ENCODE results near the gene SMIM27. TPM values are rescaled to one million over a fixed set of nuclear protein-coding genes. Genes with fewer than 3 reads are reported as not detected.

The SMIM27 gene
- total and polyA plus RNA-seq, 2 donors from 2014 or later: 14.6 to 36.9 TPM

DNA sequence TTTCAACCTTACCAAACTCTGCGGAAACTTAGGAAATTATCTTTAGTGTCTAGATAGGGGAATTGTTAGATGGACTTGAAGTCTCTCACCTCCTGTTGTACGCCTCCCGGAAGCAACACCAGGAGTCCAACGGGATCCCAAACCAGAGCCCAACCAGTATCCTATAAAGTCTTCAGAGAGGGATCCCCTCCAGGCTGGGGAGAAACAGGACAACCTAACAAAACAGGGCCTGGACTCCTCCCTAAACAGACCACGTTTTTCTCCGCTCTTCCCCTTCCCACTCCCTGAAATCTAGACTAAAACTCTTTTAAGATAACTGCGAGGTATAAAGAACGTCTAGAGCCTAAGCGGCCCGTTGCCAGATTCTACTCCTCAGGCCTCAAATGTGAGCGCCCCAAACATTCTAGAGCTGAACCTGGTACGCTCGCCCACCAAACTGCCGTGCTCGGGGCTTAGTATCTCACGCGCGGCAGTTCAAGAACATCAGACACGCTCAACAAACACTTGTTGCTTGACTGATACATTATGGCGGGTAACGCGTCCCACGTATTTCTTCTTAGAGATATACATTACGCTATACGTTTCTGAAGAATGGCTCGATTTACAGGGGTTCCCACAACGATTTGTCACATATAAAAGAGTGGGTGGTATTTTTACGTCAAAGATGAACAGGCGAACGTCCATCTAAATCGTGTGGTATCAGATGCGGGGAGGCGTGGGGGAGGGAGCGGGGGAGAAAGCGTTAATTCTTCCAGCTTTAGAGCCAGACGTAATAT, 663 bp upstream of the SMIM27 start:
- DNase-seq: peak in 3 of 5 donors; percentile 46 to 74 (median 71)
- H3K9me3 ChIP-seq (ENCODE audit: control insufficient read depth in 2 of 3, insufficient read depth in 1 of 3, low read length in 3 of 3): no peaks in the 10 kb centered on the region
- H3K4me3 ChIP-seq (ENCODE audit: low read length in 3 of 3): peak overlapping the region; percentile 93 to 98 (median 97)
- peak overlapping the region; percentile 97 to 99 for H3K27ac ChIP-seq (ENCODE audit: low read depth in 2 of 2, low read length in 2 of 2)
- intact Hi-C loops (cut with DNase I): no loop called here
- H3K9ac ChIP-seq (ENCODE audit: low read length in 3 of 3): peak overlapping the region; percentile 88 to 96 (median 94)
- TF ChIP-seq, protein P1, sequence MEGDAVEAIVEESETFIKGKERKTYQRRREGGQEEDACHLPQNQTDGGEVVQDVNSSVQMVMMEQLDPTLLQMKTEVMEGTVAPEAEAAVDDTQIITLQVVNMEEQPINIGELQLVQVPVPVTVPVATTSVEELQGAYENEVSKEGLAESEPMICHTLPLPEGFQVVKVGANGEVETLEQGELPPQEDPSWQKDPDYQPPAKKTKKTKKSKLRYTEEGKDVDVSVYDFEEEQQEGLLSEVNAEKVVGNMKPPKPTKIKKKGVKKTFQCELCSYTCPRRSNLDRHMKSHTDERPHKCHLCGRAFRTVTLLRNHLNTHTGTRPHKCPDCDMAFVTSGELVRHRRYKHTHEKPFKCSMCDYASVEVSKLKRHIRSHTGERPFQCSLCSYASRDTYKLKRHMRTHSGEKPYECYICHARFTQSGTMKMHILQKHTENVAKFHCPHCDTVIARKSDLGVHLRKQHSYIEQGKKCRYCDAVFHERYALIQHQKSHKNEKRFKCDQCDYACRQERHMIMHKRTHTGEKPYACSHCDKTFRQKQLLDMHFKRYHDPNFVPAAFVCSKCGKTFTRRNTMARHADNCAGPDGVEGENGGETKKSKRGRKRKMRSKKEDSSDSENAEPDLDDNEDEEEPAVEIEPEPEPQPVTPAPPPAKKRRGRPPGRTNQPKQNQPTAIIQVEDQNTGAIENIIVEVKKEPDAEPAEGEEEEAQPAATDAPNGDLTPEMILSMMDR (IDR thresholded peaks at IDR 0.05; ENCODE audit: borderline replicate concordance, extremely low read depth, insufficient read depth): no peak
- H3K27me3 ChIP-seq (ENCODE audit: control insufficient read depth, insufficient read depth, low read length): no peaks in the 10 kb centered on the region
- no peak for FAIRE-seq
- H3K36me3 ChIP-seq (ENCODE audit: control insufficient read depth in 2 of 3, insufficient read depth in 3 of 3, low read length in 3 of 3): no peaks in the 10 kb centered on the region
- H3K4me1 ChIP-seq (ENCODE audit: control insufficient read depth in 2 of 3, insufficient read depth in 2 of 3, low read depth in 1 of 3, low read length in 3 of 3): peaks cover 0 to 6% (median 4%) of the 10 kb centered on the region in 3 donors

DNA sequence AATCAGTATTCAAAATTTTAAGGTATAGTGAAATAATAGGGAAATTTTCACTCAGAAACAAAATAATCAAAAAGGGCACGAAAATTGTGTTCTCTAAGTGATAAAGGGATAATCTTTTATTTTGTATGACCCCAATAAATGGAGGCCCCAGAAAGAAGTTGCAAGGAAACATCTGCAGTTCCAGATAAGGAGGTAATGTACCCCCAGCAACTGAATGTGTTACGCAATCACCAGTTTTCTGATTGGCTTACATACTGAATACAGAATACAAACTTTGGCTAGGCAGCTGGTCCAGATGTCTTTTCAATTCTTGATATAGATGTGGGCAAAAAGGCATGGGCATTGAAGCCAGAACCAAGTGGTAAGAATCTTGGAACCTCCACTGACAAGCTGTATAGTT, 2.0 kb downstream of the SMIM27 start:
- no peaks in the 10 kb centered on the region for H3K27me3 ChIP-seq (ENCODE audit: control insufficient read depth, insufficient read depth, low read length)
- H3K9ac ChIP-seq (ENCODE audit: low read length in 3 of 3): no peak overlapping the region
- no peaks in the 10 kb centered on the region for H3K9me3 ChIP-seq (ENCODE audit: control insufficient read depth in 2 of 3, insufficient read depth in 1 of 3, low read length in 3 of 3)
- TF ChIP-seq, protein P1 (IDR thresholded peaks at IDR 0.05; ENCODE audit: borderline replicate concordance, extremely low read depth, insufficient read depth): no peak
- no peak for FAIRE-seq
- no peak overlapping the region for H3K4me3 ChIP-seq (ENCODE audit: low read length in 3 of 3)
- peaks cover 0 to 6% (median 4%) of the 10 kb centered on the region in 3 donors for H3K4me1 ChIP-seq (ENCODE audit: control insufficient read depth in 2 of 3, insufficient read depth in 2 of 3, low read depth in 1 of 3, low read length in 3 of 3)
- DNase-seq: no peak
- H3K27ac ChIP-seq (ENCODE audit: low read depth in 2 of 2, low read length in 2 of 2): no peak overlapping the region
- no peaks in the 10 kb centered on the region for H3K36me3 ChIP-seq (ENCODE audit: control insufficient read depth in 2 of 3, insufficient read depth in 3 of 3, low read length in 3 of 3)
- intact Hi-C loops (cut with DNase I): no loop called here

- no peaks in the 10 kb centered on the region for H3K9me3 ChIP-seq (ENCODE audit: control insufficient read depth in 2 of 3, insufficient read depth in 1 of 3, low read length in 3 of 3)
- H3K4me3 ChIP-seq (ENCODE audit: low read length in 3 of 3): no peak overlapping the region
- DNase-seq (no peak), FAIRE-seq (no peak)
- H3K27ac ChIP-seq (ENCODE audit: low read depth in 2 of 2, low read length in 2 of 2): no peak overlapping the region
- H3K36me3 ChIP-seq (ENCODE audit: control insufficient read depth in 2 of 3, insufficient read depth in 3 of 3, low read length in 3 of 3): no peaks in the 10 kb centered on the region
- TF ChIP-seq, protein P1 (IDR thresholded peaks at IDR 0.05; ENCODE audit: borderline replicate concordance, extremely low read depth, insufficient read depth): no peak
- peaks cover 0 to 6% (median 4%) of the 10 kb centered on the region in 3 donors for H3K4me1 ChIP-seq (ENCODE audit: control insufficient read depth in 2 of 3, insufficient read depth in 2 of 3, low read depth in 1 of 3, low read length in 3 of 3)
- no peaks in the 10 kb centered on the region for H3K27me3 ChIP-seq (ENCODE audit: control insufficient read depth, insufficient read depth, low read length)
- intact Hi-C loops (cut with DNase I): no loop called here
- no peak overlapping the region for H3K9ac ChIP-seq (ENCODE audit: low read length in 3 of 3)
Measured at GRCh38 chr9:32554591-32554990, 2.5 kb downstream of the SMIM27 start.
